Keratinocyte (primary cell): ENCODE results near the gene ZNF653.

Experiments
- EZH2 ChIP-seq: IDR thresholded peaks from one replicate; pipeline ENCODE4 v1.6.1; 2012; ENCODE audit warnings: inconsistent platforms, mild to moderate bottlenecking, low read length, moderate library complexity
- TF ChIP-seq, protein P1 (sequence below), 3 experiments: IDR thresholded peaks in 1 of 3; conservative IDR thresholded peaks in 1 of 3; optimal IDR thresholded peaks in 1 of 3; 2 replicates in 2 of 3; 3 replicates in 1 of 3; pipeline versions ENCODE3 to v1.5.1; 2011; ENCODE audit warnings: low read length in 3 of 3, mild to moderate bottlenecking in 3 of 3, moderate library complexity in 2 of 3, control low read depth in 1 of 3, inconsistent platforms in 1 of 3; ENCODE audit not compliant: insufficient read depth in 2 of 3; ENCODE audit errors: extremely low read depth in 1 of 3

DNA sequence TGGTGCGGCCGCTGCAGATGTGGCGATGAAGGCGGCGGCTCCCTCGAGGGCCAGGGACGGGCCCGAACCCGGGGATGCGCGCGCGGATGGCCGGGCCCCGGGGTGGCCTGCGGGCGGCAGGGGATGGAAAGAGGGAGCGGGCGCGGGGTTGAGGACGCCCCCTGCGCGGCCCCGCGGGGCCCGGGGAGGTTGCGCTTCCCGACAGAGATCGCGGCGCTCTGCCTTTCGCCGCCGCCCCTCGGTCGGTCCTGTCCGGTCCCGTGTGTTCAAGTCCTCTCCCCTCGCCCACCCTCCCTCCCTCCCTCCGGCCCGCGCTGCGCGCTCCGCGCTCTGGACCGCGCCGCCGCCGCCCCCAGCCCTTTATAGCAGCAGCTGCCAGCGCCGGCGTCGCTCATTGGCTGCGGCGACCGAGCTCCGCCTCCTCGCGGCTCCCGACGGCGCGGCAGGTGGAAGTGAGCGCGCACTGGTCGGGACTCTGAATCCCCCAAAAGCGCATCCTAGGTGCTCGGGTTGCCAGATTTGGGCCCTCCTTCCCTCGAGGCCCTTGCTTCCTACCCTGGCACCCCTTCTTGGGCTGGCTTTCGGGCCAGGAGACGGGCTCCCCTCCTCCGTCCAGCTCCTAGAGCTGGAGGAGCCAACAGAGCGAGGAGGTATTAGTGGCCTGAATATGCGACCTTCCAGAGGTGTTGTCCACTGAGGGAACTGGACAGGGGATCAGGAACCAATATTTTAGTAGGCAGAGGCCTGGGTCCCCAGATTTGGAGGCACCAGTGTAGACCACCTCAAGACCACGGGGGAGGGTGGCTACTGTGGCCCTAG is 24.7 kb downstream of the ZNF653 start, which contains the start of gene ELAVL3:
- TF ChIP-seq, protein P1, sequence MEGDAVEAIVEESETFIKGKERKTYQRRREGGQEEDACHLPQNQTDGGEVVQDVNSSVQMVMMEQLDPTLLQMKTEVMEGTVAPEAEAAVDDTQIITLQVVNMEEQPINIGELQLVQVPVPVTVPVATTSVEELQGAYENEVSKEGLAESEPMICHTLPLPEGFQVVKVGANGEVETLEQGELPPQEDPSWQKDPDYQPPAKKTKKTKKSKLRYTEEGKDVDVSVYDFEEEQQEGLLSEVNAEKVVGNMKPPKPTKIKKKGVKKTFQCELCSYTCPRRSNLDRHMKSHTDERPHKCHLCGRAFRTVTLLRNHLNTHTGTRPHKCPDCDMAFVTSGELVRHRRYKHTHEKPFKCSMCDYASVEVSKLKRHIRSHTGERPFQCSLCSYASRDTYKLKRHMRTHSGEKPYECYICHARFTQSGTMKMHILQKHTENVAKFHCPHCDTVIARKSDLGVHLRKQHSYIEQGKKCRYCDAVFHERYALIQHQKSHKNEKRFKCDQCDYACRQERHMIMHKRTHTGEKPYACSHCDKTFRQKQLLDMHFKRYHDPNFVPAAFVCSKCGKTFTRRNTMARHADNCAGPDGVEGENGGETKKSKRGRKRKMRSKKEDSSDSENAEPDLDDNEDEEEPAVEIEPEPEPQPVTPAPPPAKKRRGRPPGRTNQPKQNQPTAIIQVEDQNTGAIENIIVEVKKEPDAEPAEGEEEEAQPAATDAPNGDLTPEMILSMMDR (optimal IDR thresholded peaks at IDR 0.05 in 1 of 3, IDR thresholded peaks at IDR 0.05 in 1 of 3, conservative IDR thresholded peaks at IDR 0.05 in 1 of 3; ENCODE audit: extremely low read depth in 1 of 3, insufficient read depth in 2 of 3, low read length in 3 of 3): no peak
- no peak for TF ChIP-seq EZH2
